HG03442 (cell line): ENCODE results near the gene HSD11B2.

Experiments
- ATAC-seq: cut with Tn5 transposase; IDR thresholded peaks from one replicate; pipeline ENCODE4 v1.9.1; 2021; ENCODE audit warnings: mild to moderate bottlenecking, moderate library complexity; ENCODE audit not compliant: unreplicated experiment

HSD11B2 gene

DNA sequence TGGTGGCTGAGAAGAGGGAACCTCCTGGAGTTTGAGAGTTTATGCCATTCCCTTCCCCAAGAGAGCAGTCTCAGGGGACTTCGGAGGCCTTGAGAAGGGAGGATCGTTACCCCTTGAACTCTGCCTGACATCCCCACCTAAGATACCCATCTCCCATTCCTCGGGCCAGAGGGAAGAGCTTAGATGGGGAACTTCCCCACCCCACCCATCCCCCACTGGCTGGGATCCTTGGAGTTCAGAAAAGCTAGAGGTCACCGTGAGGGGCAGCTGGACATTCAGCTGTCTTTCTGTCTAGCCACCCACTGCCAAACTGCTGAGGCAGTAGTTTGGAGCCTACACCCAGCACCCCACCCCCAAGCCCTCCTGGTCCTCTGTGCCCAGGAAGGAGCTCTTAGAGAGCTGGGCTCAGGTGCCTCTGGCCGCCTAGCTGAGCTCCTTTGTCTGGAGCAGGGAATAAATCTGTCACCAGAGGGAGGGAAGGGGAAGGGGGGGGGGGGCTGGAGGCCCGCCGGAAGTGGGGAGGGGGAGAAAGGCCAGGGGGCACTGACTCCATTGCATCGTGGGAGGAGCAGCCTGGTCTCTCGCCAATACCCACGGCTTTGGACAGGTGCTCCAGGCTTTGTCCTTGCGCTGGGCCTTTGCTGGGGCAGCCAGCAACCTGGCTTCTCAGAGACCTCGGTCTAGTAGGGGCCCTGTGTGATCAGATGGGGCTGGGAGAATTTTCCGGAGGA lies 1.0 kb downstream of the HSD11B2 start:
- ATAC-seq = no peak

DNA sequence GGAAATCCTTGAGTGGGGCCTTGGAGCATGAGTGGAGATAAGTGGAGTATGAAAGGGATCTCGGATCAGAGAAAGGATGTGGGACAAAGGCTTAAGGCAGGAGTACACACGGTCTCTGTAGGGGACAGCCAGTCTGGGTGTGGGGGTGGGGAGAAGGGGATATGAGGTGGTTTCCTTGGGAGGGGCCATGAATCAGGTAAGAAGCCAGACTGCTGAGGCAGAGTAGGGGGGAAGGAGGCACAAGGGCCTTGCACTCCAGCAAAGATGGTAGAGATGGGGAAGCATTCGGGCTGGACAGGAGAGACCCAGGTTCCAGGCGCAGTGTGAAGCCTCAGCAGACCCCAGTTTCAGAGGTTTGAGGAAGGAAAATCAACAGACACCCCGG lies 1.6 kb downstream of the HSD11B2 start:
- ATAC-seq = no peak

DNA sequence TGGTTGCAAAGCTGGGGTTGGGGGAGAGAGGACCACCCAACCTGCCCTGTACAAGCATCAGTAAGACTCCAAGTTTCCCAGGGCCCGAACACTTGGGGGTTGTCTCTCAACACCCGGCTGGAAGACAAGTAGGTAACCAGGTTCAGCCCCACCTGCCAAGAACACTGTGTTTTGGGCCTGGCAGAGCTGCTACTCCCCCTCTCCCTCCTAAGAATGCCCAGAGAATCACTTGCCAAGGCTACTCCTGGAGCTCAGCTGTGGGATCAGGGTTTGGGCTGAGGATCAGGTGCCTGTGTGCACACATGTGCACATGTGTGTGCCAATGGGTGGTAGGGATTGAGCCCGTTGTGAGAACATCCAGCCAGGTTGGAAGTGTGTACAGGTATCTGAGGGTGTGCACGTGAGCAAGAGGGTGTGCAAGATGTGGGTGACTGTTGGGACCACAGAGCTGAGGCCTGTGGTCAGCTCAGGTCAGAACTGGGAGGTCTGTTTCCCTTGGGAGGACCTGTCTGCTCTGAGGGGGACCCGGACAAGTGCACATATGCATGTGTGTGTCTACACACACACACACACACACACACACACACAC lies 2.3 kb downstream of the HSD11B2 start:
- ATAC-seq = no peak

DNA sequence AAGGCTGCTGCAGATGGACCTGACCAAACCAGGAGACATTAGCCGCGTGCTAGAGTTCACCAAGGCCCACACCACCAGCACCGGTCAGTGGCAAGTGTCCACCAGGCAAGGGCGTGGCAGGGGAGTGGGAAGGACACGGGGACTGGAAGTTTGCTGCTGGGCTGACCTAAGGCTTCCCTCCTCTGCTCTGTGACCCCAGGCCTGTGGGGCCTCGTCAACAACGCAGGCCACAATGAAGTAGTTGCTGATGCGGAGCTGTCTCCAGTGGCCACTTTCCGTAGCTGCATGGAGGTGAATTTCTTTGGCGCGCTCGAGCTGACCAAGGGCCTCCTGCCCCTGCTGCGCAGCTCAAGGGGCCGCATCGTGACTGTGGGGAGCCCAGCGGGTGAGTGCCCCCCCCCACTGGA lies 4.8 kb downstream of the HSD11B2 start:
- no peak for ATAC-seq

DNA sequence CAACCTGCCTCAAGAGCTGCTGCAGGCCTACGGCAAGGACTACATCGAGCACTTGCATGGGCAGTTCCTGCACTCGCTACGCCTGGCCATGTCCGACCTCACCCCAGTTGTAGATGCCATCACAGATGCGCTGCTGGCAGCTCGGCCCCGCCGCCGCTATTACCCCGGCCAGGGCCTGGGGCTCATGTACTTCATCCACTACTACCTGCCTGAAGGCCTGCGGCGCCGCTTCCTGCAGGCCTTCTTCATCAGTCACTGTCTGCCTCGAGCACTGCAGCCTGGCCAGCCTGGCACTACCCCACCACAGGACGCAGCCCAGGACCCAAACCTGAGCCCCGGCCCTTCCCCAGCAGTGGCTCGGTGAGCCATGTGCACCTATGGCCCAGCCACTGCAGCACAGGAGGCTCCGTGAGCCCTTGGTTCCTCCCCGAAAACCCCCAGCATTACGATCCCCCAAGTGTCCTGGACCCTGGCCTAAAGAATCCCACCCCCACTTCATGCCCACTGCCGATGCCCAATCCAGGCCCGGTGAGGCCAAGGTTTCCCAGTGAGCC lies 5.8 kb downstream of the HSD11B2 start:
- ATAC-seq = no peak

DNA sequence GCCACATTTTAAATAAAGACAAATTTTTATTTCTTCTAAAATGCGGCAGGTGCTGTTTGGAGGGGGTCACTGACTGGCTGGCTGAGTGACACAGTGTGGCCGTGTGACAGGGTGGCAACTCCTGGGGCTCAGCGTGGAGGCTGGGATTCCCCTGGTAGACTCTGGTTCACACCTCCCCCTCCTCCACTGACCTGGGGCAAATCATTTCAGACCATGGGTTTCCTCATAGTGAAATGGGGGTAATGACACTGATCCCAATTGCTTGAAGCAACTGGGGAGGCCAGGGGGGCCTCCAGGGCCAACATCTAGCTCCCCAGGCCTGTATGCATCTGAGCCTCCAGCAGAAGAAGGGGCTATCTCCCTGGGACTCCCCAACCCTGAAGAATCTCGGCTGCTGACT lies 6.6 kb downstream of the HSD11B2 start:
- no peak for ATAC-seq

DNA sequence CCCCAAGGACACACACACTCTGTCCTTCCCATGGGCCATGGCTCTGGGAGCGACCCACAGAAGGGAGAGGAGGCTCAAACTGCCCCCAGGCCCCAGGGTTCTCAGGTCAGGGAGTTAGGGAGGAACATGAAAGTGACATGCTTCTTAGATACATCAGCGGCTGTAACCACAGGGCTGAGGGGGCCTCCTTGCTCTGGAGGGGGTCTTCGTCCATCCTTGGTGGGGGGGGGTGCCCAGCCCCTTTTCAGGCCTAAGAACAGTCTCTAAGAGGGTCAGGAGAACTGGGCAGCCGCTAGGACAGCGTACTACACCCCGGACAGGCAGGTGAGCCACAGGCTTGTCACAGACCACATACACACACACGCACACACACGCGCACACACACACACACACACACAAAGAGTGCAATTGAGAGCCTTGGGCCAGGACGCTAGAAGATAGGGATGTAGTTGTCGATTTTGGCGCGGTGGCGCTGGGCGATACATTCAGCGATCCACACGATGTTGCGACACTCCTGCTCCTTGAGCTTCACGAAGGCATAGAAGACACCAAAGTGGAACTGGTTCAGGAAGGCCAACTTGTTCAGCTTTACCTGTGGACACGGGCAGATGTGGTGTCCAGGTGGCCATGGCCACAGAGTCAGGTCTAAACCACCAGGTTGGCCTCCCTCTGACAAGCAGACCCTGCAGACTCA lies 7.3 kb downstream of the HSD11B2 start:
- ATAC-seq = no peak

DNA sequence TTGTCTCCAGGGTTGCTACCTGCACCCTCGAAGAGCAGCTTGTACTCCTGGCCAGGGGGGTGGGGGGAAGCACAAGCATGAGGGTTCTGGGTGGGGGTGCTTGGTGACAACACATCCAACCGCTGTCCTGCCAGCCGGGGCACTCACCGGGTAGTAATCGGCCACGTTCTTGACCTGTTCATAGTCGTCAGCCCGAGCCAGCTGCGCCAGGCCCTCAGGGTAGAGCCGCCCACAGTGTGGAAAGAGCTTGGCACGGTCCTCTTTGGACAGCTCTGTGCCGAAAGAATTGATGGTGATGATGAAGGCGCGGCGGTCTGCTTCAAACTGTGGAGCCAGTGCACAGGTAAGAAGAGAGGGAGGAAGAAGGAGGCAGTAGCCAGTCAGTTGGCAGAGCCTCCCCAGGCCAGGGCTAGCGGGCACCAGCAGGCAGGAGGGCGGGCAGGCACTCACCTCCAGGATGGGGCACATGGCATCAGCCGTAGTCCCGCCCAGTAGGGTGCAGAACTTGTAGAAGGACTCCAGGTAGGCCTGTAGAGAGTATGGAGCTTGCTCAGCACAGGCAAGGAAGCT lies 8.0 kb downstream of the HSD11B2 start:
- no peak for ATAC-seq

DNA sequence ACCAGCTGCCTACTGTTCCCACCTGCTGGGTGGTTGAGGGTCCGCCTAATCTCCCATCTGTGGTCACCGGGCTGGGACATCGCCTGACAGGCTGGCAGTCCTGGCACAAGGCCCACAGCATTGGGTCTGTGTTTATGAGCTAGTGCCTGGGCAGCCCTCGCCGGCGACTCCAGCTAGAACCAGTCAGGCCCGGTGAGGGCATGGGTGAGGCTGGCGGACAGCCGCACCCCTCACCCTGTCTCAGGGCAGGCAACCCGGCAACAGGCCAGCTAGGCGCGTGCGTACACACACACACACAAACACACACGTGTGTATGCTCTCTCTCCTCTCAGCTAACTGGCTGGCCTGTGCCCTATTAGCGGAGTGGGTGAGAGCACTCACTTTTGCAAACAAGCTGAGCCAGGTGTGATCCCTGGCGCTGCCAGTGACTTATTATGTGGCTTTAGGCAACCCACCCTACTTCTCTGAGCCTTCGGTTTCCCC lies 10.4 kb downstream of the HSD11B2 start:
- no peak for ATAC-seq

DNA sequence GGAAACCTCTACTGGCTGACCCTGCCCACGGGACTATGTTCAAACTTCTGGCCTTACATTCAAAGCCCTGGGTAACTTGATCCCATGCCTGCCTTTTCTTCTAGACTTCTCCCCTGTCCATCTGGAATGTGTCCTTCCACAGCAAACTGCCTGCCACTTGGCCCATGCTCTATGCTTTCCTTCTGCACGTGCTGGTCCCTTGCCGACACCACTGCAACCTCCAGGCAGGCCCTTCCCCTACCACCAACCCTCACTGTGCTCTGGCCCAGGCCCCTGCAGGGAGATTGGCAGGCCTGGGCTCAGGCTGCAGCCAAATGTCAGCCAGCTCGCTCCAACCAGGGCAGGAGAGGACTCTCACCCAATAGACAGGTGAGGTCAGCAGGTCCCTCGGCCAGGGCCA lies 11.0 kb downstream of the HSD11B2 start:
- no peak for ATAC-seq

DNA sequence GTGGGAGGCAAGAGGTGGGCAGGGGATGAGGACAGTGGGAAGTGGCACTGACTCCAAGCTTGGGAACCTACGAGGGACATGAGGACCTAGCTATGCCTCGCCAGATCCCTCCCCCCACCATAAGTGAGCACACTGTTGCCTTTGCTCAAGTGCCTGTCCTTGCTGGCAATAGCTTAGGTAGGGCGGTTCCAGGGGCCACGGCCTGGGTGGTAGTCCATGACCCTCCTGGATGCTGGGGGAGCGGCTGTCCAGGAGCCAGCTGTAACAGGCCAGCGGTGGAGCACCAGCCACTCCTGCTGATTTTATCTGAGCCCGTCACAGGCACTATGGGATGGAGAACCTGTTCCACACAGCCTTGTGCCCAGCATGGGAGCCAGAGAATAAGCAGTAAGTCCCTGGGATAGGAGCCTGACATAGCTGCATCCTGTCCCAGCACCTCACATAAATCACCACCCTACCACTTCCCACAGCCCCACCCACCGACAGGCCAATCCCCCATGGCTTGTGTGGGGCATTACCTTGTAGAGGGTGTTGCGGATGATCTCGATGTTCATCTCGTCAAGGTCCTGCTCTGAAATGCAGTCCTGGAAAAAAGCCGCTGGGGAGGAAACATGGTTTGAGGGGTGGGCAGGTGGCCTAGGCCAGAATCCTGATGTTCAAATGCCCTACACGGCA lies 11.8 kb downstream of the HSD11B2 start:
- no peak for ATAC-seq

DNA sequence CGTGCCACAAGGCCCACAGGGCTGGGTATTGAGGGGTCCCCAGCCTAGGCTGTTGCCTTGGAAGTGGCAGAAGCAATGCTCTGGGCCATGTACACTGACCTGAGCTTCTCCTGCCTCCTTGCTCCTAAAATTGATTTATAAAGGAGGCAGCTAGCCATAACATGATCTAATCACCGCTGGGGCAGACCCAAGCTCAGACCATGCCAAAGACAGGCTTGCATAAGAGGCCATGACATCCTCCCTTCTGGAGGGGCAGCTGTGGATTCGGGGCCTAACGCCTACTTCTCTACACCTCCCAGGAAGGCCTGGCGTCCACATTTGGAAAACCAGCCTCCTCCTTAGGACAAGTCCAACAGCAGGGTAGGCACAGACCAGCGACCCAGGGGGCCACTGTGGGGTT lies 12.3 kb downstream of the HSD11B2 start:
- no peak for ATAC-seq

DNA sequence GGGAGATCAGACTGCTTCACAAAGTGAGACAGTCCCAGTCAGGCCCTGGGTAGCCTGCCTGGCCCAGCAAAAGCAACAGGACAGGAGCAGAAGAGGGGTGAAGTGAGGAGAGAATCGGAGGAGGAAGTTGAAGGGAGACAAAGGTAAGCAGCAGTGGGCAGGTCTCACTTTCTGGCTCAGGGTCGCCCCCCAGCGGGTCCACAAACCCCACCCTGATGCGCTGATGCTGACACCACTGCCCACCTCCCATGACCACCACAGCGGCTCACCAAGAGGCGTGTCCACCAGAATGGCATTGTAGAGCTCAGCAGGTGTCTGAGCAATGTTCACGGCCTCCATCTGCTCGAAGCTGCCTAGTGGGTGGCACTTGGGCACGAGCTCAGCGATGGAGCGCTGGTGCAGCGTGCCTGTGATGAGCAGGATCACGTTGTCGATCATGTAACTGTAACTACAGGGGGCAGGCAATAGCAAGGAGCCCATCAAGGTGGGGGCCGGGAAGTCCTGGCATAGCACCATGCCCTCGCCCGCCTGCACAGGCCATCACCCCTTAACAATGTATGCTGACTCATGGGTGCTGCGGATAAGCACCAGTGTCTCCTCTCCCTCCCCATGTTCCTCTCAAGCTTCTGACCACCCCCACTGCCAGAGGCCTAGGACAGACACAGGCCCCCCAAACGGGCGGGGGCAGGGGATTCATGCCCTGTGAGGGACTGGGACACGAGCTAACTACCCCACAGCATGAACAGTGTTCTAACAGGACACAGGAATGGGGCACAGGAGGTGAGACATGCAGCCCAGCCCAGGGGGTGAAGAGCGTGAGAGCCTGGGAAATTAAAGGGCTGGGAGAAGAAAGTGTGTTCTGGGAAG lies 13.6 kb downstream of the HSD11B2 start:
- no peak for ATAC-seq

DNA sequence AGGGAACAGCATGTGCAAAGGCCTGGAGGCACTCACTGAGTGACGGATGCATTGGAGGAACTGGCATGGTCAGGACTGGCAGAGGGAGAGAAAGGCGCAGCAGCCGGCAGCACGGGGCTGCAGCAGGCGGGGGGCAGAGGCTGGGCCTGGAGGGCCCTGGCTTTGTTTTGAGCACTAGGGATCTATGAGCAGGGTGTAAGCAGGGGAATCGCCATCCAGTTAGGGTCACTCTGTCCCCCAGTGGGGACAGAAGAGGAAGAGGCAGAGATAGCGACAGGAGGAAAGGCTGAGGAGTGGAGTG lies 14.2 kb downstream of the HSD11B2 start:
- ATAC-seq = no peak

DNA sequence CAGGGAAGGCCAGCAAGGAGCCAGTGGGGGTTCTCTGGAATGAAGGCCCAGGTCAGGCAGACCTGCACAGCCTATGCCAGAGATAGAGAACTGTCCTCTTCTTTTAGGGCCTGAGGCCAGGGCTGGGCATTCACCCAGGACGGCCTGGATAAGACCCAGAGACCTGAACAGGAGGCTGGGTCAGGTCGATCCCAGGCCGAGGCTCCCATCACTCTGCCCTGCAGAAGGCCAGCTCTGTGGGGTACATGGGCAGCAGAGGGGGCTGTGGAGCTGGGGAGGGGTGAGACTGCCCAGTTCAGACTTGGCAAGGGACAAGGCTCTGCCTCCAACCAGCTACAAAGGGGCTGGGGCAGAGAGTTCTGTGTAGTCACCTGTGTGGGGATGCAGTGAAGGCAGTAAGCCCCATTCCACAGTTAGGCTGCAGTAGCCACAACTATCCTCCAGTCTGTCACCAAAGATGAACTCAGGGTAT lies 14.6 kb downstream of the HSD11B2 start:
- ATAC-seq = no peak

DNA sequence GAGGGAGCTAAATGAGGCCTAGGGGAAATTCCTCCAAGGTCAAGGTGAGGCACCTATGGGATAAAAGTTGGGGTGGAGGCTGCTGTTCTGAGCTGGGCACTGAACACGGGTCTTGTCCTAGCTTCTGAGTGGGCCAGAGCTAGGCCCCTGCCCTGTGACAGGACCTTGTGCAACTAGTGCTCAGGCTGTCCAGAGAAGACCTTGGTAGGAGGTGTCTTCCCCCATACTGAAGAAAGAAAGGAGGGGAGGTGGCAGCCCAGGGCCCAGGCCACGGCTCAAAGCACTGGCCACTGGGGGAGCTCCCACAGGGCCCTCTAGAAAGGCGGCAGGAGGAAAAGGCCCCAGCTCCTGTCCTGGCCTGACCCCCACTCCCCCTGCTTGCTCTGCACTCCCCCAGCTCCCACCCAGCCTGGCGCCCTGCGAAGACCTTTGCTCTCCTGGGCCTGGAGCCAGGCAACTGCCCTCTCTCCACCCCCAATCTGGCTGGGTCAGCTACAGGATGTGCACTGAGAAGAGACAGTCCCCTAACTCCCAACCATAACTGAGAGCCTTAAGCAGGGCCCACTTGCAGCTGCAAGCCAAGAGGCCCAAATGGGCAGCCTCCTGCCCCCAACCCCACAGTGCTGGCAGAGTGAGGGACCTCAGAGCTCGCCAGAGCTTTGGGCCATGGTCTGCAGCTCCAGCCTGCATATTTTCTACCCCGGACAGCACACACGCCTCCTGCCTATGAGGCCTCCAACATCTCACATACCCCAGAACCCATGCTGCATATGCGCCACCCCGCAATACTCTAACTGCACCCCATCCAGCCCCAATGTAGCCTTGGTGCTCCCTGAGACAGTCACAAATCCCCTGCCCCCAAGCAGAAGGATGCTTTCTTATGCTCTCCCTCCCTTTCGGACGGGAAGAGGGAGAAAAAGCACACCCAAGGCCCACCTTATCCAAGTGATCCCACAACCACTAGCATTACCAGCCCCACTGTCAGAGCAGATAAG lies 15.3 kb downstream of the HSD11B2 start:
- ATAC-seq = no peak

DNA sequence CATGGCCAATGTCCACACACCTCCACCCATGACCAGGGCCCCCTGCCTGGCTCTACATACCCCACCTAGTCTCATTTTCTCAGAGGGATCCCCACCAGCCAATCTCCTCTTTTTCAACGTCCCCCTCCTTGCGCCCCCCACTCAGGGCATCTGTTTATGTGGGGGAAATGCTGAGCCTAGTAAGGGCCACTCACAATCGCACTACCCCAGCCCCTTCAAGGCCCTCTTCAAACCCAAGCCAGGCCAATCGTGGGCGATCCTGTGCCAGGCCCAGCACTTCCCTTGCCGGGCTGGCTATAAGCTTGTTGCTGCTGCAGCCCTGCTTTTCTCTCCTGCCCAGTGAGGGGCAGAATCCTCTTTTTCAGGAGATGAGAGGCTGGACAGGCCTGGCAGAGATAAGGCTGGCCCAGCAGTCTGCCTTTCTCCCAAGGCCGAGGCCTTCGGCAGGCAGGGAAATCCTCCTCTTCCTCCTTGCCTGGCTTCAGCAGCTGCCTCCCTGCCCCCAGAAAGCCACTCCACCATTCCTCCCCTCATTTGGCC lies 16.1 kb downstream of the HSD11B2 start:
- no peak for ATAC-seq

DNA sequence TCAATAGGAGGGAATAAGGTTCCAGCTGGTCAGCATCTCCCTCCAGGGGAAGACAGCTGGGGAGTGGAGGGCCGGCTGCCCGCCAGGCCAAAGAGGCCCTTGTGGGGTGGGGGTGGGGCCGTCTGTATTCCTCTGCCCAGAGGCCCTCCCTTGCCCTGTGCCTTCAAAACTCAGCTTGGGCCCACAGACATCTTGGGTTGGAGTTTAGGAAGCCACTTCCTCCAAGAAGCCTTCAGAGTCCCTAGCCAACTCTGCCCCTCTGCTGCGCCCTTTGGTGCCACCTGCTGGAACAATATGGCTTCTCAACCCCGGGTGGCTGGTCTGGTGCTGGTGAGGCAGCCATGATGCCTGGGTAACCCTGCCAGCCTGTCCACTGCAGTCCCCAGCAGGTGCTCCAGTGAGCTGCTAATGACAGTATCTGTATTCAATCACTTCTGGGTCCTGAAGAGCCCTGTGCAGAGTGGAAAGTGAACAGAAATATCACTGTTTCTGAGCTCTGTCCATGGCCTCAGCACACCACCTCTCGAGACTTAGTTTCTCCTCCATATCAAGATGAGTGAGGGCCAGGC lies 16.7 kb downstream of the HSD11B2 start:
- ATAC-seq = no peak
